ENCODE measurements around the gene TMEM179.

- TF ChIP-seq CTCF (IDR thresholded peaks at IDR 0.05; ENCODE audit: control extremely low read depth in 1 of 3, insufficient read depth in 1 of 3, low read depth in 1 of 3, low read length in 3 of 3): no peak
- TF ChIP-seq POLR2AphosphoS5 (IDR thresholded peaks at IDR 0.05; ENCODE audit: low read depth, low read length): no peak
- TF ChIP-seq POLR2A (IDR thresholded peaks at IDR 0.05; ENCODE audit: control extremely low read depth in 1 of 2, low read depth in 2 of 2, low read length in 2 of 2): no peak
- TF ChIP-seq EP300 (IDR thresholded peaks at IDR 0.05; ENCODE audit: borderline replicate concordance in 1 of 2, low read depth in 2 of 2, low read length in 2 of 2): no peak
- no peak for TF ChIP-seq USF2 (IDR thresholded peaks at IDR 0.05; ENCODE audit: low read length)
- no peak for TF ChIP-seq SIRT6 (IDR thresholded peaks at IDR 0.05; ENCODE audit: low read length)
- no peak for TF ChIP-seq EZH2 (IDR thresholded peaks at IDR 0.05; ENCODE audit: low read depth, low read length, severe bottlenecking)
- TF ChIP-seq MAFK (IDR thresholded peaks at IDR 0.05; ENCODE audit: low read depth, low read length): no peak
- TF ChIP-seq BCL11A (IDR thresholded peaks at IDR 0.05; ENCODE audit: low read depth in 2 of 2, low read length in 2 of 2): no peak
These were observed 31.9 kb downstream of the TMEM179 start for GRCh38 chr14:104572668-104573067.

Measured in H1 (cell line).